GM21737 (cell line): ENCODE data around the gene SLBP.
A peak's percentile ranks its signal among the peaks of the same experiment; 100 is the strongest.

Source experiments
- ATAC-seq: cut with Tn5 transposase; IDR thresholded peaks from one replicate; pipeline ENCODE4 v1.9.1; 2021; ENCODE audit warnings: mild to moderate bottlenecking, moderate library complexity; ENCODE audit not compliant: unreplicated experiment

Gene SLBP

DNA sequence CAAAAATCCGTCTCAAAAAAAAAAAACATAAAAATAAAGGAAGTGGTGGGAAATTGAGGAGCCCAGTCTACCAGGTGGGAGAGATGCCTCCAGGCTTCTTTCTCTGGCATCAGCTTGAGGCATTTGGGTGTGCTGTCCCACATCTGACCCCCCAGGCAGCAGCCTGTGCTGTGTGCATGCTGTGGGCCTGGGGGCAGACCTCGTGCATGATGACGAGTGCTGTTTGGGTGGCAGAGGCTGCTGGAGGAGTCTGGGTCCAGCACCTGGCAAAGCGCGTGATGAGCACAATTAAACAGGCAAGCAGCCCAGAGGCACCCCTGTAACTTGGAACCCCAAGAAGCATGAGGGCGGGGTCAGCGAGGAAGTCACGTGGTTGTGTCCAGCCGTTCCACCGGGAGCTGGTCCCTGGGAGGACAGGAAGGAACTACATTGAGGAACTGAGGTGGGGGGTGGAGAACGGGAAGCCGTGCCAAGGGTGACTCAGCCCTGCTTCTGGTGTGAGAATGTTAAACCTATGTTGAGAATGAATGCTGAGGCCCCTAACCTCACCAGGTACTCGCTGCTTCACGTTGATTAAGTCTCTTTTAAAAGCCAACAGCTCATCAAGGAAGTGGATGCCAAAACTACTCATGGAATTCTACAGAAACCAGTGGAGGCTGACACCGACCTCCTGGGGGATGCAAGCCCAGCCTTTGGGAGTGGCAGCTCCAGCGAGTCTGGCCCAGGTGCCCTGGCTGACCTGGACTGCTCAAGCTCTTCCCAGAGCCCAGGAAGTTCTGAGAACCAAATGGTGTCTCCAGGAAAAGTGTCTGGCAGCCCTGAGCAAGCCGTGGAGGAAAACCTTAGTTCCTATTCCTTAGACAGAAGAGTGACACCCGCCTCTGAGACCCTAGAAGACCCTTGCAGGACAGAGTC is 15.3 kb upstream of the SLBP start:
- no peak for ATAC-seq

DNA sequence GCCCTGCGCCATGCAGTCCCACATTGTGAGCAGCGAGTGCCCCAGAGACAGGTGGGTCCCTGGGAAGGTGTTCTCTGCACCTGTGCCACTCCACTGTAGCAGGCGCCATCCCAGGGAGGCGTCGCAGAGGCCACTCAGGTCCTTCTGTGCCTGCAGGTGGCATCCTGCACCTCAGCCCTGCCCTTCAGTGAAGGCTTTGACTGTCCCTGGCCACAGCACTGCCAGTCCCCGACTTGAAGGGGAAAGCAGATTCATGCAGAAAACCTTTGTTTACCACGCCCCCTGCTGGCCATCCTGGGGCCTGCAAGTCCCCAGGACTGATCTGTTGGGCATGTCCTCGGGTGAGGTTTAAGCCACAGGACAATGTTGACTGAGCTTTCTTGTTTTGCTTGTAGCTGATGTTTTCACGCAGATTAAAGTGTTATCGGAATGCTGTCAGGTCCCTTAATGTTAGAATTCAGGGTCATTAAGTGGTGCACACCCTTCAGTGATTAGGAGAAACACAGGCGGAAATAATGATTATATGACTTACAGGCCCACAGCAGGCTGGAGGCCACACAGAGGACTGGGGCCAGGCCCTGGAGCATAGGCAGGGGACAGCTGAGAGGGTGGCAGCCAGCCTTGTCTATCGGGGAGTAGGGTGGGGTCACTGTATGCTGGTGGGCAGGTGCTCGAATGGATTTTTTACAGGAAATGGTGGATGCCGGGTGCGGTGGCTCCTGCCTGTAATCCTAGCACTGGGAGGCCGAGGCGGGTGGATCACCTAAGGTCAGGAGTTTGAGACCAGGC is 14.2 kb upstream of the SLBP start:
- ATAC-seq, result peak; percentile 34

DNA sequence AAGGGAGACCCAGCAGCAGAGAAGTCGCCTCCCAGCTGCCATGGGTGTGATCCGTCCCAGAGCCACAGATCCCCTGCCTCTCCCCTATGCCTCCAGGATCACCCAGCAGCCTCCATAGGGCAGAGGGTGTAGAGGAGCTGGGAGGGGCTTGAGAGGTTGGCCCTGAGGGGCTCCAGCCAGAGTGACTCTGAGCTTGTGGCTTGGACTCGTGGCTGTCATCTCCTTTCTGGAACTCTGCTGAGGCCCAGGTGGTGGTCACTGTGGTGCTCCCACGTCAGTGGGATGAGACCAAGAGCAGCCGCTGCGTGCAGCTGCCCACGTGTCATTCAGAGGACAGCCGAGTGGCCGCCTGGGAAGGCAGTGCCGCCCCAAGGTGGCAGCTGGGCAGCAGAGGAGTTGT is 13.4 kb upstream of the SLBP start:
- no peak for ATAC-seq

DNA sequence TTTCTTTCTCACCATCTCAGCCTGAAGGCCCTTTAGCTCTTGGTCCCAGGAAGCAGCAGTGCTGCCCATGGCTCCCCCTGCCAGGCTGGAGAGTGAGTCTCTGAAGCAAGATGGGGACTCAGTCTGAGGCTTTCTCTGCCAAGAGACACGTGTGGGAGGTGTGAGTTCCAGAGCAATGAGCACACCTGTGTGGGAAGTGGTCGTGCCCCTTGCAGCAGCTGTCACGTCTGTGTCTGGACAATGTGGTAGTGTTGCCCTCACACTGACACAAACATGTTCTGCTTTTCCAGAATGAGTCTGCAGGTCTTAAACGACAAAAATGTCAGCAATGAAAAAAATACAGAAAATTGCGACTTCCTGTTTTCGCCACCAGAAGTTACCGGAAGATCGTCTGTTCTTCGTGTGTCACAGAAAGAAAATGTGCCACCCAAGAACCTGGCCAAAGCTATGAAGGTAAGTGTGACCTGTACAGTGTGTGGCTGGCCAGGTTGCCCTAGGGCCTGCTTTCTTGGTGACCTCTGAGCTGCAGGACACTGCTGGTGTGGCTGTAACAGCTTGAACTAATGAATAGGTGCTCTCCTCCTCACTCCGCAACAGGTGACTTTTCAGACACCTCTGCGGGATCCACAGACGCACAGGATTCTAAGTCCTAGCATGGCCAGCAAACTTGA is 11.1 kb upstream of the SLBP start:
- ATAC-seq, result no peak

DNA sequence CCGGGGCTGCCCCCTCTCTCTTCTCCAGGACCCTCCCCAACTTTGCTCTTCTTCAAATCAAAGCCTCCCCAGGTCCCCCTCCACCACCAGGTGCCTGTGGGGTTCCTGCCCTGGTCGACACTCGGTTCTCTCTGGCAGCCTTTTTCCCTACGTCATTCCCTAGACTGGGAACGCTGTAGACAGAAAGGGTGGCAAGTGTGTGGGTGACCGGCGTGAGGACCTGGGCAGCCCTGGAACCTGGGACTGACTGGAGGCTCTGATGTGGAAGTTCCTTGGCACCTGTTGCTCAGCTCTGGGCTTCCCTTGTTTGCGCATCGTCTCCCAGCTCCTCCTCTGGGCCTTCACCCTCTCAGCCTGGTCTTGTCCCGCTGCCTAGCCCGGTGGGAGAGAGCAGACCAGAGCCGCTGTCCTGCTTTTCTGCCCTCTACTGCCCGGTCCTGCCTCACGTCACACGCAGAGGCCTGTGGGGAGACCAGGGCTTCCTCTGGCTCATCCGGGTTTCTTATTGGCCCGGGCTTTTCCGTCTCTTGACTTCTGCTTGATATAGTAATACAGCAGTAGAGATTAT is 10.5 kb upstream of the SLBP start:
- ATAC-seq, result no peak

DNA sequence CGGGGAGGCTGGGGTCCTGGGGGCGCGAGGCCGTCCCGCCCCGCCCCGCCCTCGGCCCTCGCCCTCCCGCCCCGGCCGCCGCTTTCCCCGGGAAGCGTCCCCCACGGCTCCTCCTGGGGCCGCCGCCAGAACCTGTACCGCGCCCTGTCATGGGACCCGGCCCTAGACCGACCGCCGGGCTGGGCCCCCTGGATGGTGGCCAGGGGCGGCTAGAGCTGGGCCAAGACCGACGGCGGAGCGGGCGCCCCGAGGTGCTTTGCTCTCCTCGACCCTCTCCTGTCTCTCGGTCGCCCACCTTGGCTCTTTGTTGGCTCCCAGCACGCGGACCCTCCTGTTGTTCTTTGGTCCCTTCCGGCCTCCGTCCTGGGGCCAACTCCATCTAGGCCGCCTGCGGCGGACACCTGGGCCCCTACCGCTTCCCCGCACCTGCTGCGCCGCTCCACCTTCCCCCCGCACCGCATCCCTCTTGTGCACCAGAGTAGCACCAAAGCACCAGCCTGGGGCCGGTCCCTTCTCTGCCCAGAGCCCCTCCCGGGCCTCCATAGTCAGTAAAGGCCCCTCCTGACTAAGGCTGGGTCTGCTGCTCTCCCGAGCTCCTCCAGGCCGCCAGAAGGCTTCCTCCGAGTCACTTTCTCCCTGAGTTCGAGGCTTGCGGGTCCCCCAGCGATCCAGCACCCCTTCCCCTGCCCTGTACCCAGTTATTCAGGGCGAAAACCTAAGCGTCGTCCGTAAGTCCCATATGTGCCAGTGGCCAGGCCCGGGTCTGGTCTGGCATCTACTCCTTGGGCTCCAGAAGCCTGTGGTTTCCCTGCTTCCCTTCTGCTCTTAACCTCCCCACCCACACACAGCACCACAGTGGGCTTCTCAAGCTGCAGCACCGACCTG is 9.8 kb upstream of the SLBP start:
- no peak for ATAC-seq

DNA sequence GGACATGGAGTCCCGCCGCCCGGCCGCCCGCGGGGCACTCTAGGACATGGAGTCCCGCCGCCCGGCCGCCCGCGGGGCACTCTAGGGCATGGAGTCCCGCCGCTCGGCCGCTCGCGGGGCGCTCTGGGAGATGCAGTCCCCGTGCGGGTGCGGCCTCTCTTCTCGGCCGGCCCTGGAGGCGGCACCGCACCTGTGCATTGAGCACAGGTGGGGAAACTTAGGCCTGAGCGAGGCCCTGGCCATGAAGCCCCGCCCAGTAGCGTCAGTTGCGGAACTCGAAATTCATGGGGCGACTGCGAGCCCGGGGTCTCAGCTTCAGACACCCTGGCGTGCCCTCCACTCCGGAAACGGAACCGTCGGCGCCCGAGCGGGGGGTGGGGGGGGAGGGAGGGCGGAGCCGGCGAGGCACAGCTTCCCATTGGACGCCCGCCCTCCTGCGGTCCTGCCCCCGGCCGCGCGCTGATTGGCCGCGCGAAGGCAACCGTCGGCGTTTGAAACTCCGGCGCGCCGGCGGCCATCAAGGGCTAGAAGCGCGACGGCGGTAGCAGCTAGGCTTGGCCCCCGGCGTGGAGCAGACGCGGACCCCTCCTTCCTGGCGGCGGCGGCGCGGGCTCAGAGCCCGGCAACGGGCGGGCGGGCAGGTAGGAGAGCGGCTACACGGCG is 9.0 kb upstream of the SLBP start, which contains the start of the genes TACC3 and TMEM129:
Gene TACC3, plus strand, starts transcription at position 519 of the 663 bp plus-strand sequence. CDS start 1,901 bp downstream, outside the sequence.
Gene TMEM129, minus strand, starts transcription at position 321 of the 663 bp plus-strand sequence. CDS start 486 bp downstream, outside the sequence.
- peak; percentile 66 for ATAC-seq

DNA sequence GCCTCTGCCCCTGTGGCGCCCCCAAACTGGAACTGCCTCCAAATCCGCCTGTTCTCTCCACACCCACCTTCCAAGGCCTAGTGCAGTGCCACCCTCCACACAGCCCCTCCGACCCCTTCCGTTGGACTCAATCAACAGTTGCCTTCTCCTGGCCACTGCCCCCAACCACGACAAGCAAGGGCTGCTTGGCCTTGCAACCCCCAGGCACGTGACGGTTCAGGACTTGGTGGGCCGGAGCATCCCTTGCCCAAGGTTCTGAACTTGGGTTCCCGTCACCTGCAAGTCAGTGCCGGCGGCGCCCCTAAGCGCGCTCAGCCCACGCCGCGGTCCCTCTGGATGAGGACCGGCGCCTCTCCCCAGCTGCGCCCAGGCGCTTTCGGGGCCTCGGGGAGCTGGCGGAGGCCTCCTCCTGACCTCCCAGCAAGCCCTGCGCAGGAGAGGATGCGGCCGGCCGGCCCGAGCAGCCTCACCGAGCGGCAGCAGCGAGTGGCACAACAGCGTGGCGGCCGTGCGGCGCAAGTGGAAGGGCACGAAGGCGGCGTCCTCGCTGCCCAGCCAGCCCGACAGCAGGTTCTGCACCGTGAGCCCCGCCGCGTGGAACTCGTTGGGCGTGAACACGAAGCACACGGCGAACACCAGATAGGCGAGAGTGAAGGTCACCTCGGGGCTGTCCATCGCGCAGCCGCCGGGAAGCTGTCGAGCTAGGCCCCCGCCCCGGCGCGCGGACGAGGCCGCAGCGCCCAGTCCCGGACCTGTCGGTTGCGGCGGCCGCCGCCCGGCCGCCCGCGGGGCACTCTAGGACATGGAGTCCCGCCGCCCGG is 8.3 kb upstream of the SLBP start:
- peak; percentile 17 for ATAC-seq

DNA sequence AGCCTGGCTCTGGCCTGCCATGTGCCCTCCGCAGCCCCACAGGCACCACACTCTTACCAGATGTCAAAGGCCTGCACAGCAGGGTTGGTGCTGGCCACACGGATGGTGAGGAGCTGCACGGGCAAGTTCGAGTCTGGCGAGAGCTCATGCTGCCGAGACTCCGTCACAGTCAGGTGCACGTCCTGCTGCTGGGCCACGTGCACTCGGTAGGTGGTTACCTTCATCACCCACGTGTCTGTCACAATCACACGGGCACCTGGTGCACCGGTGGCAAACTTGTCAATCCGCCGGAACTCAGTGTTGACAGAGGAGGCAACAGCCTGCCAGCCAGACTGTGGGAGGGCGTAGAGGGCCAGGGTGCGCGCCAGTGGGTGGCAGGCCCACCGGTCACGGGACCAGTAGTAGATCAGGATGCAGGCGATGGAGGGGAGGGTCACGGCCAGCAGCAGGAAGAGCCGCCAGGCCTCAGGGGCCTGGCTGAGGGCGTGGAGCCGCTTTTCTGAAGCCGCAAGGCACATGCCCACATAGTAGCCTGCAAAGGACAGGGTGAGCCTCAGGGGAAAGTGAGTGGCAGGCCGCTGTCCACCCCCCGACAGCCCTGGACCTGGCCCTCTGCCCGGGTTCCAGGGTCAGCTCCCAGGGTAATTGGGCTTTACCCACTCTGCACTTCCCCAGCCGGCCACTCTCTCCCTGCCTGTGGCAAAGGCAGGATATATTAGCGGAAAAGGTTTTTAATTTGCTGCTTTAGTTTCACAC is 6.2 kb upstream of the SLBP start:
- no peak for ATAC-seq

DNA sequence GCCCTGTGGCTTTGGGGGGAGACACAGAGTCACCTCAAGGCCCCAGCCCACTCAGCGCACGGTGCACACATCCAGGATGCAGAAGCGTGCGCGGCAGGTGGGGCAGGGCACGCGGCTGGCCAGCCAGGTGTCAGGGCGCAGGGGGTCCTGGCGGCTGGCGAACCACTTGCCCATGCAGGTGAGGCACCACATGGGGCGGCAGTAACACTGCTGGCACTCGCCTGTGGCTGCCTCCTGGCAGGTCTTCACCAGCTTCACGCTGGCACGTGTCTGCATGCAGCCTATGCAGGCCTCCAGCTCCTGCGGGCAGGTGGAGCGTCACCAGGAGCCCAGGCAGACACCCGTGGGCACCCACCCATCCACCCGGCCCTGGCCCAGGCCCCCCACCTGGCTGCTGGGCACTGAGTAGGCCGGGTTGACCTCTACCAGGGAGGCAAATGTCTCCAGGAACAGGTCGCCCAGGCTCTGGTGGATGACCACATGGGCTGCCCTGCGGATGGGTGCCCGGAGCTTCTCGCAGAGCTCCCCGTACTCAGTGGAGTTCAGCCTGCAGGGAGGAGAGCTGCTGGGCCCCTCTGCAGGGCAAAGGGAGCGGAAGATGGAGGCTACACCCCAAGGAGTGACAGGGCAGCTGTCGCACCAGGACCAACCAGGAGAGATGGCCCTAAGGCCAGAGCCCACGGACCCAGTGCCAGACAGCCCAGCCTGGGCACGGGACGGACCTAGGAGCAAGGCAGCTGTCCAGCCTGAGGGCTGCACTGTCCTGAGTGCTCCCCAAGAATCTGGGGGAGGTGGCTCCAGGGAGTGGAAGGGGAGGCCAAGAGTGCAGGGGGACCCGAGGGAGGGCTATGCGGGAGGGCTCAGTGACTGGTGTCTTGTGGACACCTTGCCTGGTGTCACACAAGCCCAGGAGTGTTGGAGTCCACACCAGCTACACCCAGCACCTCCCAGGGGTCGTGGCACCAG is 5.3 kb upstream of the SLBP start:
- no peak for ATAC-seq

DNA sequence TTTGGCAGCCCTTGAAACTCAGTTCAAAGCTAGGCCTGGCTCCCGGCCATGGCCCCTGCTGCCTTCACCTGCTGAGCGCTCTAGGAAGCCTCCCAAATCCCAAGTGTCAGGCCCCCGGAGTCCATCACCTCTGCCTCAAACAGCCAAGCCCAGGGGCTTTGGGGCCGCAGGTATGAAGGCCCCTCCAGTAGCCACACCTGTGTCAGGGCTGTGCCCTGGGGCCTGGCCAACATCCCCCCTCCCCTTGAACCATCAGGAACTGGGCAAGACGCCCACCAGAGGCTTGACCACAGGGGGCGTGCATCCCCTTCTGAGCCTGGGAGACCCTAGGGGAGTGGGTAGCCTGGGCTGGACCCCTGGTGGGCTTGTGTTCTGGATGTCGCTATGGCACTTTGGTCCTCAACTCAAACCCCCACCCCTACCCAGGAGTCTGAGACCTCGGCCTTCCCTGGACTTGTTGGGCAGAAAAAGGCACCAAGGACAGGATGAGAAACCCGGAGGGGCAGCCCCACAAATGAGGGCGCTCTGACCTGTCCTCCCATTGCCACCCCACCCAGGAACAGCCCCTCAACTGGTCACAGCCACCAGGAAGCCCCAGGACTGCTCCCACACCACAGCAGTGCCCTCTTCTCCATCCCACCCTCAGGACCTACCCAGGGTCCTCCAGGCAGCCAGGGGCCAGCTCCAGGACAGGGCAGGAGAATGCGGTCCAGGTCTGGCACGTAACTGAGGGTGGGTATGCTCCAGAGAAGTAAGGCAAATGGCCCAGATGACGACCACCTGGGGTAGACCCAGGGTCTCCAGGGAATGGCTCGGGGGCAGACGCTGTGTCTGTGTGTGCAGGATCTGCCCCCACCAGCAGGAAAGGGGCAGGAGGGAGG is 4.2 kb upstream of the SLBP start:
- no peak for ATAC-seq

DNA sequence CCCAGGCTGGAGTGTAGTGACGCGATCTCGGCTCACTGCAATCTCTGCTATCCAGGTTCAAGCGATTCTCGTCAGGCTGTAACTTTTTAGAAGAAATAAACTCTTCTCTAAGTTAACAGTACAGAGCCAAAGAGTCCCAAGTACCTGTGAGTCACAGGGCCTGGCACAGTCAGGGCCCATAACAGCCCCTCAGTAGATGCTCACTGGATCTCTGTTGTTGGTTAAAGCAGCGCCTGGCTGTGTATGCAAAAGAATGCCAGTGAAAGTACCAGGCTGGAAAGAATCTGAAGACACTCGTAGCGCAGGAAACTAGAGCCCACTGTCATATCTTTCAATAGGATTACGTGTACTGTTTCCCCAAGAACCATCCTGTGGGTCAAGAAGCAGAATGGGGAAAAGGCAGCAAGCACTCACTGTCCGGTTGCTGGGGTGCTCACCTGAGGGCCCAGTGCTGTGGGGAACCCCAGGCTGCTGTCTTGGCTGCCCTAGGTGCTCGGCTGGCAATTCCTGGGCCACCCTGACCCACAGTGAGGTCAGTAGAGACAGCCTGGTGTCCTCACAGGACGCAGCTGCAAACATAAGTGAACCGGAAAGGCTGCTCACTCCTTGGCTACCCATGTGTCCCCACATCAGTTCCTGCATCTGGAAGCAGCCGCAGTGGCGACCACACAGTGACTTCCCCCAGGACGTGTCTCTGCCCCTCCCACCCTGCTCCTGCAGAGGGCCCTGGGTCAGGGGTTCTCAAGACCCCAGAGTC is 3.1 kb upstream of the SLBP start:
- ATAC-seq, result no peak

DNA sequence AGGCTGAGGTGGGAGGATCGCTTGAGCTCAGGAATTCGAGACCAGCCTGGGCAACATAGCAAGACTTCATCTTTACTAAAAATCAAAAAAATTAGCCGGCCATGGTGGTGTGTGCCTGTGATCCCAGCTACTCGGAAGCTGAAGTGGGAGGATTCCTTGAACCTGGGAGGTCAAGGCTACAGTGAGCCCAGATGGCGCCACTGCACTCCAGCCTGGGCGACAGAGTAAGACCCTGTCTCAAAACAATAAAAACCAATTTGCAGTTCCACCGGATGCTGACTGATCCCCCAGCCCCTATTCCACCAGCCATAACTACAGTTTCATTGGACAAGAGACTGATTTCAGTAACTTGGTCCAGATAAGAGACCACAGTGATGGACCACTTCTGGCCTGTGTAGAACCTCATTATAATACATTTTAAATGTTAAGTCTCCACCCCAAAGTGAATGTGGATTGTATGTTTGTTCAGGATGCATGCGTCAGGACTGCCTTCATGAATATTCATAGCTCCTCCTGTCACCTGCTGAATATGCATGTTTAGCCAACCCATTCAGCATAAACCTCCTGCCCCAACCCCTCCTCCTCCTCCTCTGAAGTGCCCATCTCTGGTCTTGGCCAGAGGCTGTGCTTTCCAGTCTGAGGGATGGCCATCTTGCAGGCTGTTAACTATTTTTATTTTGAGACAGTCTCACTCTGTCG is 2.3 kb upstream of the SLBP start:
- no peak for ATAC-seq
